K562 (cell line): ENCODE data around the gene OVOL1. TPM values are rescaled to one million over a fixed set of nuclear protein-coding genes. Genes with fewer than 3 reads are reported as not detected.
A peak's percentile ranks its signal among the peaks of the same experiment; 100 is the strongest.

Experiments used
- ARID1B ChIP-seq: fragments of 450-650 bp; IDR thresholded peaks from 2 replicates; pipeline ENCODE4 v1.6.1; 2016; ENCODE audit warnings: antibody characterized with exemption, mild to moderate bottlenecking, inconsistent platforms
- BCOR ChIP-seq: fragments of 450-650 bp; IDR thresholded peaks from 2 replicates; pipeline ENCODE4 v1.6.1; 2016
- BHLHE40 ChIP-seq: IDR thresholded peaks from 2 replicates; pipeline ENCODE4 v1.6.1; 2011; ENCODE audit warnings: low read length, improper control_type of control experiment
- C11orf30 ChIP-seq: fragments of 450-650 bp; IDR thresholded peaks from 2 replicates; pipeline ENCODE4 v1.6.1; 2016; ENCODE audit warnings: low read depth, mild to moderate bottlenecking
- CHD4 ChIP-seq: fragments of 200-600 bp; sonication (generic); IDR thresholded peaks from 3 replicates; pipeline ENCODE4 v1.6.1; 2012; ENCODE audit warnings: low read depth, mild to moderate bottlenecking, mixed read lengths, low read length, inconsistent platforms; ENCODE audit not compliant: insufficient read depth, insufficient replicate concordance, poor library complexity, severe bottlenecking
- CTCF ChIP-seq, 3 experiments: IDR thresholded peaks in 2 of 3; conservative IDR thresholded peaks in 1 of 3; 2 replicates each; pipeline ENCODE4 v1.5.1; 2011 to 2012; ENCODE audit warnings: low read length in 3 of 3, mild to moderate bottlenecking in 3 of 3, control low read depth in 2 of 3, improper control_type of control experiment in 1 of 3, inconsistent platforms in 1 of 3, low read depth in 1 of 3, mixed read lengths in 1 of 3, moderate library complexity in 1 of 3; ENCODE audit not compliant: insufficient read depth in 2 of 3
- CUX1 ChIP-seq: fragments of 200-800 bp; sonication (Bioruptor generic); IDR thresholded peaks from 2 replicates; pipeline ENCODE4 v1.6.1; 2016; ENCODE audit warnings: missing genetic modification characterization, missing compliant biosample characterization
- FIP1L1 ChIP-seq: fragments of 200-400 bp; formaldehyde crosslinking; IDR thresholded peaks from 2 replicates; pipeline ENCODE4 v1.6.1; 2018; ENCODE audit warnings: mild to moderate bottlenecking, low read depth, low read length; ENCODE audit not compliant: poor library complexity, severe bottlenecking
- FOXP4 ChIP-seq: sonication (generic); formaldehyde crosslinking; IDR thresholded peaks from 2 replicates; pipeline ENCODE4 v1.8.0; 2022; ENCODE audit warnings: mild to moderate bottlenecking, missing genetic modification reagents, borderline replicate concordance
- GABPA ChIP-seq: fragments of 200-800 bp; sonication (Bioruptor generic); conservative IDR thresholded peaks from 2 replicates; pipeline ENCODE4 v1.6.1; 2016; ENCODE audit warnings: low read depth, missing genetic modification characterization, missing compliant biosample characterization
- SAFB ChIP-seq: fragments of 200-400 bp; formaldehyde crosslinking; IDR thresholded peaks from 2 replicates; pipeline ENCODE4 v1.6.1; 2017; ENCODE audit warnings: low read depth, low read length, borderline replicate concordance
- SMAD2 ChIP-seq: fragments of 150-350 bp; IDR thresholded peaks from 2 replicates; pipeline ENCODE4 v1.6.1; 2014; ENCODE audit warnings: low read depth, mild to moderate bottlenecking, low read length
- THRB ChIP-seq: fragments of 450-650 bp; formaldehyde crosslinking; conservative IDR thresholded peaks from 2 replicates; pipeline ENCODE4 v1.4.0; 2022; ENCODE audit warnings: mild to moderate bottlenecking, missing genetic modification characterization
- ZBTB7A ChIP-seq: IDR thresholded peaks from 2 replicates; pipeline ENCODE4 v1.6.1; 2011; ENCODE audit warnings: low read depth, mild to moderate bottlenecking, low read length, moderate library complexity, borderline replicate concordance; ENCODE audit not compliant: control insufficient read depth
- ZNF12 ChIP-seq: sonication (generic); formaldehyde crosslinking; IDR thresholded peaks from 2 replicates; pipeline ENCODE4 v1.4.0; 2020; ENCODE audit warnings: mild to moderate bottlenecking, missing genetic modification reagents
- polyA plus RNA-seq, 8 experiments: library from polyadenylated mRNA; depleted of rRNA in 4 of 8; stranded (reverse) in 5 of 8; unstranded in 3 of 8; fragments of >200 nt; fragmentation: Nextera tagmentation in 2 of 8; fragmentation: Illumina TruSeq in 1 of 8; extraction: Ambion mirVana in 2 of 8; extraction: Trizol in 1 of 8; gene quantifications; 2 replicates each; pipeline versions ENCODE4 v1.2.1 to v1.2.3, GENCODE V29; 2011 to 2014; ENCODE audit warnings: inconsistent platforms in 1 of 8, missing spikeins in 1 of 8
- total RNA-seq, 7 experiments: library from RNA; depleted of rRNA in 6 of 7; stranded (reverse); fragments of >200 nt in 6 of 7; fragmentation: Illumina TruSeq in 2 of 7; extraction: Trizol in 2 of 7; gene quantifications; 2 replicates each; pipeline versions ENCODE4 v1.2.1 to v1.2.3, GENCODE V29; 2011 to 2021; ENCODE audit warnings: low replicate concordance in 1 of 7

The OVOL1 gene
- total and polyA plus RNA-seq, 9 of the 15 experiments (the other 6 are each of a cell fraction or from before 2014, with no cell fraction given) = 0.09 TPM; not detected in 8

- TF ChIP-seq CUX1 (CRISPR knock-in tag) (no peak), CTCF (IDR thresholded peaks at IDR 0.05 in 2 of 3, conservative IDR thresholded peaks at IDR 0.05 in 1 of 3; ENCODE audit: insufficient read depth in 2 of 3, low read depth in 1 of 3, low read length in 3 of 3) (peak; percentile 95 to 99 (median 99)), ZBTB7A (peak; percentile 51; the same call in 1 of the 2 replicates), C11orf30 (no peak), GABPA (peak; percentile 35; the same call in 1 of the 2 replicates), BHLHE40 (peak; percentile 62), SAFB (0 out of 2 replicates have a peak, but pooled peaks have one; percentile 42), BCOR (peak; percentile 96), FOXP4 (CRISPR knock-in tag) (no peak), FIP1L1 (peak; percentile 60), ZNF12 (CRISPR knock-in tag) (no peak; the same call in 1 of the 2 replicates), CHD4 (peak; percentile 96), ARID1B (0 out of 2 replicates have a peak, but pooled peaks have one; percentile 7), SMAD2 (no peak), THRB (no peak)
Observed at GRCh38 chr11:65817835-65818680, 31.2 kb downstream of the OVOL1 start (continued).
